ENCODE data around the gene IRAK1.

- TF ChIP-seq, protein P1, sequence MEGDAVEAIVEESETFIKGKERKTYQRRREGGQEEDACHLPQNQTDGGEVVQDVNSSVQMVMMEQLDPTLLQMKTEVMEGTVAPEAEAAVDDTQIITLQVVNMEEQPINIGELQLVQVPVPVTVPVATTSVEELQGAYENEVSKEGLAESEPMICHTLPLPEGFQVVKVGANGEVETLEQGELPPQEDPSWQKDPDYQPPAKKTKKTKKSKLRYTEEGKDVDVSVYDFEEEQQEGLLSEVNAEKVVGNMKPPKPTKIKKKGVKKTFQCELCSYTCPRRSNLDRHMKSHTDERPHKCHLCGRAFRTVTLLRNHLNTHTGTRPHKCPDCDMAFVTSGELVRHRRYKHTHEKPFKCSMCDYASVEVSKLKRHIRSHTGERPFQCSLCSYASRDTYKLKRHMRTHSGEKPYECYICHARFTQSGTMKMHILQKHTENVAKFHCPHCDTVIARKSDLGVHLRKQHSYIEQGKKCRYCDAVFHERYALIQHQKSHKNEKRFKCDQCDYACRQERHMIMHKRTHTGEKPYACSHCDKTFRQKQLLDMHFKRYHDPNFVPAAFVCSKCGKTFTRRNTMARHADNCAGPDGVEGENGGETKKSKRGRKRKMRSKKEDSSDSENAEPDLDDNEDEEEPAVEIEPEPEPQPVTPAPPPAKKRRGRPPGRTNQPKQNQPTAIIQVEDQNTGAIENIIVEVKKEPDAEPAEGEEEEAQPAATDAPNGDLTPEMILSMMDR (IDR thresholded peaks at IDR 0.05) = no peak
- TF ChIP-seq POLR2A (IDR thresholded peaks at IDR 0.05) = no peak
Observed at GRCh38 chrX:153981771-153982533, 37.8 kb downstream of the IRAK1 start.

Measured in body of pancreas (tissue), 4 donors.